Tibial artery (tissue), 4 donors: ENCODE data around the gene GORASP2.
"Not testable (repeated sequence)": the region's sequence is repeated elsewhere in the genome, so short reads cannot be mapped to it uniquely, and the experiment has no call there.

Experiments
- DNase-seq, 2 donors: peaks; one replicate each; pipeline ENCODE4 v3.0.0-alpha.2; 2019
- H3K27ac ChIP-seq, 2 donors: fragments of 200-600 bp; sonication (generic) in 1 of 2; 1 replicate in 1 of 2; 2 replicates in 1 of 2; pipeline ENCODE4 v1.5.1; 2018 to 2019; ENCODE audit warnings: mild to moderate bottlenecking in 1 of 2
- H3K27me3 ChIP-seq, 2 donors: fragments of 200-600 bp; sonication (generic) in 1 of 2; one replicate each; pipeline versions ENCODE4 v1.5.1 to v1.6.0; 2016 to 2019
- H3K36me3 ChIP-seq, 3 donors: fragments of 200-600 bp; sonication (generic) in 2 of 3; one replicate each; pipeline ENCODE4 v1.5.1; 2016 to 2019; ENCODE audit warnings: mild to moderate bottlenecking in 2 of 3
- H3K4me1 ChIP-seq, 4 donors: fragments of 200-600 bp; sonication (generic) in 2 of 4; 1 replicate in 3 of 4; 2 replicates in 1 of 4; pipeline ENCODE4 v1.5.1; 2016 to 2019
- H3K4me3 ChIP-seq, 2 donors: fragments of 200-600 bp; sonication (generic) in 1 of 2; 1 replicate in 1 of 2; 2 replicates in 1 of 2; pipeline ENCODE4 v1.5.1; 2018 to 2019; ENCODE audit warnings: mild to moderate bottlenecking in 2 of 2
- H3K9me3 ChIP-seq, 3 donors: fragments of 200-600 bp; sonication (generic) in 1 of 3; one replicate each; pipeline ENCODE4 v1.5.1; 2016 to 2019
- CTCF ChIP-seq, 2 experiments: fragments of 200-600 bp in 1 of 2; fragments of 450-650 bp in 1 of 2; IDR thresholded peaks; one replicate each; pipeline ENCODE4 v1.5.1; 2017 to 2019; ENCODE audit warnings: antibody characterized with exemption in 2 of 2, mild to moderate bottlenecking in 1 of 2, moderate library complexity in 1 of 2
- intact Hi-C: fragments of 100-400 bp; cut with DNase I; formaldehyde crosslinking; loops from one replicate; pipeline ENCODE4 v1.15.0; 2023; ENCODE audit warnings: low total_unique reads

Gene GORASP2

DNA sequence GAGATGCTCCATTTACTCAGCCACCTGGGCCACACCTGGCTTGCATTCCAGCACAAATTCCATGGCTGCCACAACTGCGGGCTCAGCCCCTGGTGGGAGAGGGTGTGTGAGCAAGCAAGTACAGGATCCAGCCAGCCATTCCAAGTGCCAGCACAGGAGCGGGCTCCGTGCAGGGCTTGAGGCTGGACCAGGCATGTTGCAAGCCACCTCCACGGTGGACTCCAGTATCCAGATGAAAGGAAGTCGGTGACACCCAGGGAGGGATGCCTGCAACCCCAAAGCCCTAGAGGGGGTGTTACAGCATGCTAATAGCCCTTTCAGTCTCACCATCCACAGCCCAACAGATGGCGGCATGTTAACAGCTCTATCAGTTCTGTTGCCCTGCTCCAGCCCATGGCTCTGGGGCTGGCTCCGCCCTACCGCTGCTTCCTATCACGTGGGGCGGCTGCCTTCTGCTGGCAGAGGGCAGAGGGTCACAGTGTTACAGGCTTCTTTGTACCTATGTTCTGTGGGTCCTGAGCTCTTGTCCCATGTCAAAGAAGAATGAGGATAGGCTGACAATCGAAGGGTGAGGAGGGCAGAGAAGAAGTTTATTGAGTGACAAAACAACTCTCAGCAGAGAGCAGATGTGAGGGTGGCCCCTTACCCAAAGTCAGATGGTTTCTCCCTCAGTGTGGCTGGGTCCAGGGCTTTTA lies 11.7 kb upstream of the GORASP2 start:
- no peak for TF ChIP-seq CTCF (IDR thresholded peaks at IDR 0.05)
- no peaks in the 10 kb centered on the region for H3K4me1 ChIP-seq
- intact Hi-C loops: no loop called here
- peaks cover 0 to 27% (median 26%) of the 10 kb centered on the region in 3 donors for H3K9me3 ChIP-seq
- H3K27me3 ChIP-seq: no peaks in the 10 kb centered on the region
- H3K4me3 ChIP-seq: no peak overlapping the region
- DNase-seq: no peak
- no peaks in the 10 kb centered on the region for H3K36me3 ChIP-seq
- no peak overlapping the region for H3K27ac ChIP-seq

DNA sequence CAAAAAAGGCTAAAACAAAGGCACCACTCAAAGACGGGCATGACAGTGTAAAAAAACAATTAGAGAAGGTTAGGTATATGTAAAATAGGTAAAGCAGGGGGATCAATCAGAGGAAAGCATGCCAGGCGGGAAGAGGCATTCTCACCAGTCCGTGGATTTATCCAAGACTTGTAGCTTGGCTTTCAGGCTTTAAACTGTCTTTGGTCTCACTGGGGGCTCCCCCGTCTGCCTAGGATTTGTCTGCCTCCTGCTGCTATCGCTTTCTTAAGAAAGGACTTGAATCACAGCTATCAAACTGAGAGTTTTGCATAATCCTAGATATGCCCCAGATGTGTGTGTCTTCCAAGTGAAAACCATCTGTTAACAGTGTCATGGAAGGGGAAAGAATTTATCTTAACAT lies 11.1 kb upstream of the GORASP2 start:
- Histone ChIP-seq H3K36me3 (no peaks in the 10 kb centered on the region), H3K4me1 (no peaks in the 10 kb centered on the region), H3K27ac (no peak overlapping the region), H3K9me3 (peaks cover 0 to 22% (median 21%) of the 10 kb centered on the region in 3 donors), H3K4me3 (no peak overlapping the region), H3K27me3 (no peaks in the 10 kb centered on the region)
- DNase-seq: no peak
- no peak for TF ChIP-seq CTCF (IDR thresholded peaks at IDR 0.05)
- intact Hi-C loops: no loop called here

GRCh38 chr2:170921873-170922272 lies 7.2 kb upstream of the GORASP2 start:
- H3K36me3 ChIP-seq, DNase-seq, H3K27me3 ChIP-seq, intact Hi-C loops, H3K4me3 ChIP-seq, H3K4me1 ChIP-seq, H3K27ac ChIP-seq: not testable (repeated sequence)
- H3K9me3 ChIP-seq: peaks cover 0 to 11% (median 9%) of the 10 kb centered on the region in 3 donors

DNA sequence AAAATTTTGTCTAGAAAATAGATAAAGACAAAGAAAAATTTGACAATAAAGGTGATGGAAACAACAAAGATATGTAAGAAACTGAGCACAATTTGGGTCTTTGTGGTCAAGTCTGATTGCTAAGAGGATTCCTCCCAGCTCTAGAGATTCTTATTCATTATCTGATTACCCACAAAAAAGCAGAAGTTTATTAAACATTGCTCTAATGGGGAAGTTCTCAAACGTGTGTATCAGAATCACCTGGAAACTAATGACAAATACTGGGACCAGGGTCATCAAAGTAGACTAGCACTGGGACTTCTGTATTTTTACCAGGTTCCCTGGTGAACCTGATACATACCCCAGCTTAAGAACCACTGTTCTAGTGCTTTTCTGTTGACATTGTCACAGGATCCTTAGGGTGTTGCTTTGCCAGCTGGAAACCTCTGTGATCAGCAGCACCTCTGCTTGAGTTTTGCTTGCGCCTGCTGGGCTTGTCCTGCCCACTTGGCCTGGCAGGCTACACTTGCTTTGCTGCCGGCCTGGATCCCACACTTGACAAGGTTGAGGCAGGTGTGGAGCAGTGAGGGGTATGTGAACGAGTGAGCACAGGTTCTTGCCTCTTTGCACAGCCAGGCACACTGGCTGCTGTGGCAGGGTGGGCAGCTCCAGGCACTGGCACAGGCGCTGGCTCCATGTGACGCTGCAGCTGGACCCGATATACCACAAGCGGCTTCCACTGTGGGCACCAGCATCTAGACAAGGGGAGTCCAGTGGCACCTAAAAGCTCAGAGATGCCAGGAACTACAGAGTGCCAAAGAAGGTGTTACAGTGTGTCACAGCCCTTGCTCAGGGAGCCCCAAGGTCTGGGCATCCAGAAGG lies 6.2 kb upstream of the GORASP2 start:
- no peak for TF ChIP-seq CTCF (IDR thresholded peaks at IDR 0.05)
- no peaks in the 10 kb centered on the region for H3K27me3 ChIP-seq
- no peaks in the 10 kb centered on the region for H3K36me3 ChIP-seq
- no peaks in the 10 kb centered on the region for H3K4me1 ChIP-seq
- no peak overlapping the region for H3K27ac ChIP-seq
- peaks cover 0 to 2% (median 2%) of the 10 kb centered on the region in 3 donors for H3K9me3 ChIP-seq
- intact Hi-C loops: no loop called here
- no peak overlapping the region for H3K4me3 ChIP-seq
- DNase-seq: no peak

DNA sequence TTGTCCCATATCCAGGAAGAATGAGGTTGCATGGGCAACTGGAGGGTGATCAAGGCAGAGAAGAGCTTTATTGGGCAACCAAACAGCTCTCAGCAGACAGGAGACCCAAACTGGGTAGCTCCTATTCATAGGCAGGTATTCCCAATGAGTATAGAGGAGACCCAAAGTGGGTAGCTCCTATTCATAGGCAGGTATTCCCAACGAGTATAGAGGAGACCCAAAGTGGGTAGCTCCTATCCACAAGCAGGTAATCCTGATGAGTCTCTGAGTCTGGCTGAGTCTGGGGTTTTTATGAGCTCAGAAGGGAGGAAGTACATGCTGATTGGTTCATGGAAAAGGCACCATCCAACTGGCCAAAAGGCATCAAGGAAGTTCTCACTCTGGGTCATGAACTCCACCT lies 5.3 kb upstream of the GORASP2 start:
- H3K27ac ChIP-seq: no peak overlapping the region
- no peak for DNase-seq
- no peak for TF ChIP-seq CTCF (IDR thresholded peaks at IDR 0.05)
- intact Hi-C loops: no loop called here
- no peaks in the 10 kb centered on the region for H3K36me3 ChIP-seq
- H3K9me3 ChIP-seq: no peaks in the 10 kb centered on the region
- peaks cover 0 to 7% (median 4%) of the 10 kb centered on the region in 4 donors for H3K4me1 ChIP-seq
- no peak overlapping the region for H3K4me3 ChIP-seq
- no peaks in the 10 kb centered on the region for H3K27me3 ChIP-seq

- H3K4me1 ChIP-seq: peaks cover 0 to 8% (median 4%) of the 10 kb centered on the region in 4 donors
- intact Hi-C loops: no loop called here
- H3K4me3 ChIP-seq: no peak overlapping the region
- no peaks in the 10 kb centered on the region for H3K27me3 ChIP-seq
- no peaks in the 10 kb centered on the region for H3K9me3 ChIP-seq
- DNase-seq: no peak
- H3K36me3 ChIP-seq: no peaks in the 10 kb centered on the region
- no peak for TF ChIP-seq CTCF (IDR thresholded peaks at IDR 0.05)
- no peak overlapping the region for H3K27ac ChIP-seq
Measured at GRCh38 chr2:170924969-170925368, 4.1 kb upstream of the GORASP2 start.
